HTERT RPE-1 (cell line): ENCODE data around the gene LGR6.
"Not testable (repeated sequence)": the region's sequence is repeated elsewhere in the genome, so short reads cannot be mapped to it uniquely, and the experiment has no call there.

Source experiments
- in situ Hi-C: fragments of 300-500 bp; cut with MboI; formaldehyde crosslinking; loops from 4 replicates; pipeline ENCODE4 v1.14.3; 2020; ENCODE audit warnings: low sequenced_read_pairs

The LGR6 gene

DNA sequence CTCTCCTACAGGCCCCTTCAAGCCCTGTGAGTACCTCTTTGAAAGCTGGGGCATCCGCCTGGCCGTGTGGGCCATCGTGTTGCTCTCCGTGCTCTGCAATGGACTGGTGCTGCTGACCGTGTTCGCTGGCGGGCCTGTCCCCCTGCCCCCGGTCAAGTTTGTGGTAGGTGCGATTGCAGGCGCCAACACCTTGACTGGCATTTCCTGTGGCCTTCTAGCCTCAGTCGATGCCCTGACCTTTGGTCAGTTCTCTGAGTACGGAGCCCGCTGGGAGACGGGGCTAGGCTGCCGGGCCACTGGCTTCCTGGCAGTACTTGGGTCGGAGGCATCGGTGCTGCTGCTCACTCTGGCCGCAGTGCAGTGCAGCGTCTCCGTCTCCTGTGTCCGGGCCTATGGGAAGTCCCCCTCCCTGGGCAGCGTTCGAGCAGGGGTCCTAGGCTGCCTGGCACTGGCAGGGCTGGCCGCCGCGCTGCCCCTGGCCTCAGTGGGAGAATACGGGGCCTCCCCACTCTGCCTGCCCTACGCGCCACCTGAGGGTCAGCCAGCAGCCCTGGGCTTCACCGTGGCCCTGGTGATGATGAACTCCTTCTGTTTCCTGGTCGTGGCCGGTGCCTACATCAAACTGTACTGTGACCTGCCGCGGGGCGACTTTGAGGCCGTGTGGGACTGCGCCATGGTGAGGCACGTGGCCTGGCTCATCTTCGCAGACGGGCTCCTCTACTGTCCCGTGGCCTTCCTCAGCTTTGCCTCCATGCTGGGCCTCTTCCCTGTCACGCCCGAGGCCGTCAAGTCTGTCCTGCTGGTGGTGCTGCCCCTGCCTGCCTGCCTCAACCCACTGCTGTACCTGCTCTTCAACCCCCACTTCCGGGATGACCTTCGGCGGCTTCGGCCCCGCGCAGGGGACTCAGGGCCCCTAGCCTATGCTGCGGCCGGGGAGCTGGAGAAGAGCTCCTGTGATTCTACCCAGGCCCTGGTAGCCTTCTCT is 124.6 kb downstream of the LGR6 start:
- in situ Hi-C loops: no loop called here

DNA sequence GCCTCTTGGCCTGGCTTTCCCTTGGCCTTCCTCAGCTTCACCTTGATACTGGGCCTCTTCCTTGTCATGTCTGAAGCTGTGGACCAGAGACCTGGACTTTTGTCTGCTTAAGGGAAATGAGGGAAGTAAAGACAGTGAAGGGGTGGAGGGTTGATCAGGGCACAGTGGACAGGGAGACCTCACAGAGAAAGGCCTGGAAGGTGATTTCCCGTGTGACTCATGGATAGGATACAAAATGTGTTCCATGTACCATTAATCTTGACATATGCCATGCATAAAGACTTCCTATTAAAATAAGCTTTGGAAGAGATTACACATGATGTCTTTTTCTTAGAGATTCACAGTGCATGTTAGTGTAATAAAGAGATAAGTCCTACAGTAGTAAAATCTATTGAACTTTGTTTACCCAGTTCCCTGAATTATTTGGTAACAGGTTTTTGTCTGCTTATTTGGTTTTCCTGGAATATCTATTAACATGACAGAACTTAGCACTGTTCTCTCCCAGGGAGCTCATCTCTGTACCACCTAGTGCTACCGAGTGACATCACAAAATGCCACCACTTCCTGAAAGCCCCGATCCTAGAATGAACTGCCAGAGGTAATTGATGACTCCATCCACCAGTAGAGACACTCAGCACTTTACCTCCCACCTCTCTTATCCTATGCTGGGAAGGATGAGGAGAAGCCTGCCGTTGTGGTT is 125.9 kb downstream of the LGR6 start:
- in situ Hi-C loops: no loop called here

DNA sequence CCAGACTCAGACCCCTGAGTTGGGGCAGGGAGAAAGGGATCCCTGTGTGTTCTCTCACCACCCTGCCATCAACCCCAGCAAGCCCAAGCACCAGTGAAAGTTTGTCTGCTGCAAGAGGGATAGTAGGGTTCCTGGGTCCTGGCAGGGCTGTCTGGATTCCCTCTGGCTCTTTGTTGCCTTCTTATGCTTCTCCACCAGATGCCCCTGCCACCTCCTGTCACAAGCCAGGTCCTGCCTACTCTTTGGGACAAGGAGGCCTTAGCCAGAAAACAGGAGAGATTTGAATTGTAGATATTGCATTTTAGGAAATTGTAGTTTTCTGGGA is 126.4 kb downstream of the LGR6 start:
- in situ Hi-C loops: no loop called here

DNA sequence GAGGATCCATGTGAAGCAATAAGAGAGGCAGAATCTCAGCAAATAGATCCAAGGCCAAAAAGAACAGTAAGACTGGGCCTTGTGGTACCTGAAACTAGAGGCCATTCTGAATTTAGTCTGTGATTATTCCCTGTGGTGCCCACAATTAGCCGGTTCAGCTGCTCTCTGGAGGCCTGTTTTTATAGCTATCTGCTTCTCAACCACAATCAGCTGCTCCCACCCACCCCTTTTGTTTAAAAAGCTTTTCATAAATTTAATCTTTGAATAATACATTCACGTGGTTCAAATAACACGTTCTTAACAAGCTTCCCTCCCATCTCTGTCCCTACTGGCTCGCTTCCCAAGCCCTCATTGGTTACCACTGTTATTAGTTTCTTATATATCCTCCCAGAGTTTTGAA is 130.1 kb downstream of the LGR6 start:
- in situ Hi-C loops: no loop called here

DNA sequence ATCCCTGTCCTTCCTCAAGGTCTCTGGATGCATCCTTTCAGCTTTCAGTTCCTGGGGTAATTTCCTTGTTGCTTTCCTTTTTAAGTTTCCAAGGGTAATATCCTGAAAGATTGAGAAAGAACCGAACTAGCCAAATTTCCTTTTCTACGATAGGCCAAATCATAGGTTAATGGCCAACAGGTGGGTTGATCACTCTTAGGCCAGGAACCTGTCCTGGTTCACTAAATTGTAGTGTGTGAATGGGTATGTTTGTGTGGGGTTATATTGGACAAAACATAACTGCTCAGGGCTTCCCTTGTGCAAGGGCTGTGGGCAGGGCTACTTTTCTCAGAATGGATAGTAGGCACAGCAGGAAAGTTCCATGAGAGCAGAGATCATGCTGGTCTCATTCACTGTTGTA is 131.0 kb downstream of the LGR6 start:
- in situ Hi-C loops: no loop called here

DNA sequence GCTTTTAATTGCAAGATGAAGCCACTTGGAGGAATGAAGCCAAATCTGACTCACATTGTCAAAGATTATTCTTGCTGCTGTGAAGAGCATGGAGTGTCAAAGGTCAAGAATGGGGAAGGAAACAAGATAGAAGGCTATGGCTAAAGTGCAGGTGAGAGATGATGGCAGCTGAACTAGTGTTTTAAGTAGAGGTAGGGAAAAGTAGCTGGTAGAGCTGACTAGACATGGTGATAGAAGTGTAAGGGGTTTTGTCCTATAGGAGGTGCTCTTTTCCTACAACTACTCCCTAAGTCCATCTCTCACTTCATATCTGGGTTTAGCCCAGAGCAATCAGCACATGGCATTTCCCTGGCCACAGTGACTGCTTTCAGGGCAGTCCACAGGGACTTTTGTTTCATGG is 136.3 kb downstream of the LGR6 start:
- in situ Hi-C loops: no loop called here

GRCh38 chr1:202333861-202334260 is 140.3 kb downstream of the LGR6 start:
- in situ Hi-C loops: no loop called here

DNA sequence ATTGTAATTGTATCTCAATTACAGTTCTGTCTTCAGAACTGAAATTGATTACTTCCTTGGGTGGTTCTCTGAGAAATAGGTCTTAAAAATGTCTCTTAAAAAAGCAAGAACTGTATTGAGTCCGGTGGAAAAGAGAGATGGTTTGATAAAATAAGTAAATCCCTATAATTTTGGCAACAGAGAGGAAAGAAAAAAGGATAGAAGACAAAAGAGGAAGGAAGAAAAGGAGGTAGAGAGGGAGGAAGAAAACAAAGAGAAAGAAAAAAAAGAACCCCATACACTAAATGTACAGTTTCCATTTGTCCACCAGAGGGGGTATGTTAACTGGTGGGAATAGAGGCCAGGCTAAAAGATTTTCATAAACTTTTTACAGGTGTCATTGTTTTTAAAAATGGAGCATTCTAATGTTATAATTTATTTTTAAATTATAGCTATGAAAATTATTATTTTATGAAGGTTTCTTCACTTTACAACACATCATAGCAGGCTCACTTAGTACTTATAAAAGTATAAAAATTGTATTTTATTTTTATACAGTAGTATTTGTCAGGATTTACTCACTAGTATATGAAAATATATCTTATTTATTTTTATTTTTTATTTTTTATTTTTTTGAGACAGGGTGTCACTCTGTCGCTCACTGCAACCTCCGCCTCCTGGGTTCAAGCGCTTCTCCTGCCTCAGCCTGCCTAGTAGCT is 150.2 kb downstream of the LGR6 start:
- in situ Hi-C loops: no loop called here

- in situ Hi-C loops: no loop called here
Measured at GRCh38 chr1:202348005-202348508, 154.5 kb downstream of the LGR6 start.

DNA sequence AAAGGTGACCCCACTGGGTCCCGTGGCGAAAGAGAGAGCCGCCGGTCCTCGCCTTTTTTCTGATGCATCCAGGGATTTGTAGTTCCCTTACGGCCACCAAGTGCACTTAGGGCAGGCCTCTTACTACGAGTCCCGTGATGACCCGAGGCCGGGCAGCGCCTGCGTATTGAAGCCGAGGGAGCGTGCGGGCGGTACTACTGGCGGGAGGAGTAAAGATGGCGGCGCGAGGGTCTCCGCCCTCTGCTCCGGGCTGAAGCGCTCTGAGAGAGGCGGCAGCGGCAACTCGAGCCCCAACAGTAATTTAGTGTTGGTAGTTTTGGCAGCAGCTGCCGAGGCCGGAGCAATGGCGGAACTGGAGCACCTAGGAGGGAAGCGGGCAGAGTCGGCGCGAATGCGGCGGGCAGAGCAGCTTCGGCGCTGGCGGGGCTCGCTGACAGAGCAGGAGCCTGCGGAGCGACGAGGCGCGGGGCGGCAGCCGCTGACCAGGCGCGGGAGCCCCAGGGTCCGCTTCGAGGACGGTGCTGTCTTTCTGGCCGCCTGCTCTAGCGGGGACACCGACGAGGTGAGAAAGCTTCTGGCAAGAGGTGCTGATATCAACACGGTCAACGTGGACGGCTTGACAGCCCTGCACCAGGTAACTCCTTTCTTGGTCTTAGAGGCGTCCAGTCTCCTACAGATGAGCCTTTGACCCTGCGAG is 155.1 kb downstream of the LGR6 start, which contains the start of gene PPP1R12B:
PPP1R12B (plus strand) TSS at position 191 of the 697 bp plus-strand sequence; CDS start at position 344, 153 bp downstream.
- in situ Hi-C loops: no loop called here

GRCh38 chr1:202349206-202349928 is 155.8 kb downstream of the LGR6 start:
- in situ Hi-C loops: no loop called here

GRCh38 chr1:202351725-202352124 is 158.1 kb downstream of the LGR6 start:
- in situ Hi-C loops: no loop called here

GRCh38 chr1:202352583-202353197 is 159.1 kb downstream of the LGR6 start:
- in situ Hi-C loops: not testable (repeated sequence)

GRCh38 chr1:202355944-202356553 is 162.4 kb downstream of the LGR6 start:
- in situ Hi-C loops: no loop called here

DNA sequence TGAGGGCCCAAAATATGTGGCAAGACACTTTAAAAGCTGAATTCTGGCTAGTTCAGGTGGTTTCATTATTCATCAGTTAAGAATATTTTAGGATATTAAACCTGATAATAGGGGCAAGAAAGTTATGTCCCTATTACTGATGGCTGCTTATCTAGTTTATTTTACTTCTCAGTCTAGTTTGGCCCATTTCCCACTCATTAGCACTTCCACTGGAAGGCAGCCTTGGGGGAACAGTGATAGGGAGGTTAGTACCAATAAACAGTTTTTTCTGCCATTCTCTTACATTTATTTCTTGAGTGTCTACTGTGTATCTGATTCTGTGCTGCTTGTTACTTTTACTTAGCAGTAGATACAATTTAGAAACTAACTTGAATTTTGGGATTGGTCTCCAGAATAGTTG is 163.9 kb downstream of the LGR6 start:
- in situ Hi-C loops: no loop called here

- in situ Hi-C loops: no loop called here
Measured at GRCh38 chr1:202361224-202361623, 167.6 kb downstream of the LGR6 start.

DNA sequence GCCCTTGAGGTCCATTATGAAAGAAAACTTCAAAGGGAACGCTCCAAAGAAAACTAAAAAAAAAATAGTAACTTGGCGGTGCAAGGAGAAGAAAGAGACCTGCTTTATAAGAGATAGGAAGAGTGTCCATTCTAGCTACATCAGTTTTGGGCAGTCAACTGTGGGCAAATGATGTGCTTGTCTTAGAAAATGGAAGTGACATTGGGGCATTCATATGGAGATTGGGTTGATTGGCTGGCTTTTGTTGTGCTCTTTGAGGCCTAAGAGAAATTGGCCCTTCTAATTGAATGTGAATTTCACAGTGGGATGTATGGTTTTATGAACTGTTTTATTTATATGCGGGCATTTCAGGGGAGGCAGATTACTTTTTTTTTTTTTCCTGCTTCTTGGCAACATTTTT is 168.1 kb downstream of the LGR6 start:
- in situ Hi-C loops: no loop called here

DNA sequence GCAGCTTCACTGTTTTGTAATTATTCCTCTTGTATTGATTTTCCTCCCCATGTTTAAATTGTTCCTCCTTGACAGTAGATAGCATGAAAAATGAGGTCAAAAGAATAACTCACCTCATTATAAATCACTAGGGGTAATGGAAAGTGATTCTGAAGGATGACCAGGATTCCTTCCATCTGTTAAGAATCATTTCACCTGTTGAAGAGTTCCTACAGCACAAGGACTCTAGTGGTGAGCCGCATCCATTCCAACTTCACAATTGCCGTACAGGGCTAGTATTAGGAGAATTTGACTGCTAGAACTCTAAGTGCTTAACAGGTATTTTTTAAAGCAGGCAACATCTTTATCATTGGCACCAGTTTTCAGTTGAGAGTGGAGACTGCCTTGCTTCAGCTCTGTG is 168.6 kb downstream of the LGR6 start:
- in situ Hi-C loops: no loop called here
